ENCODE results near the gene TRPM2. TPM values are rescaled to one million over a fixed set of nuclear protein-coding genes. Genes with fewer than 3 reads are reported as not detected.

The TRPM2 gene
- total and polyA plus RNA-seq, 2 of the 13 experiments (the other 11 are each of a cell fraction or from before 2014, with no cell fraction given), result 0.07 to 0.20 TPM

GRCh38 chr21:44460441-44460755 is 107.0 kb downstream of the TRPM2 start:
- intact Hi-C loops (cut with micrococcal nuclease; ENCODE audit: unreplicated experiment), result no loop called here
- Histone ChIP-seq H3K9ac (ENCODE audit: insufficient read depth, low read depth, low read length) (no peak overlapping the region), H3K27me3 (ENCODE audit: control insufficient read depth in 1 of 2, insufficient read depth in 2 of 2, low read length in 2 of 2) (no peaks in the 10 kb centered on the region), H3K79me2 (ENCODE audit: insufficient read depth, low read length) (peaks cover 18% of the 10 kb centered on the region), H3K4me3 (replicated peaks in 1 of 3; ENCODE audit: insufficient read depth in 1 of 3, low read depth in 2 of 3, low read length in 3 of 3) (no peak overlapping the region), H3K4me1 (ENCODE audit: insufficient read depth, low read length) (peaks cover 65% of the 10 kb centered on the region), H4K20me1 (ENCODE audit: insufficient read depth, low read length) (no peaks in the 10 kb centered on the region), H3K4me2 (ENCODE audit: low read depth, low read length) (no peak overlapping the region), H3K36me3 (replicated peaks in 1 of 2; ENCODE audit: control insufficient read depth in 1 of 2, insufficient read depth in 2 of 2, low read length in 2 of 2) (no peaks in the 10 kb centered on the region; a peak in 2 of 5 replicates), H2AFZ (ENCODE audit: low read length) (no peak overlapping the region), H3K9me3 (ENCODE audit: low read length) (no peaks in the 10 kb centered on the region), H3K27ac (ENCODE audit: extremely low read length, insufficient read depth, low read length) (no peak overlapping the region)
- whole genome bisulfite sequencing (ENCODE audit: low lambda C conversion rate), result 98% methylated on average over 5 of the region's 8 CpGs
- in situ Hi-C loops (cut with HindIII; ENCODE audit: extremely low pct_ligation_motif_present, low pct_unique_long_range_greater_than_20kb), result no loop called here
- DNase-seq (ENCODE audit: low spot score) (no peak), FAIRE-seq (no peak), ATAC-seq (no peak)
- 0 out of 2 replicates have a peak, but pooled peaks have one; percentile 14 for TF ChIP-seq ARID4A (CRISPR knock-in tag; IDR thresholded peaks at IDR 0.05; ENCODE audit: borderline replicate concordance)
- no peak for TF ChIP-seq HIC2 (CRISPR knock-in tag; IDR thresholded peaks at IDR 0.05; ENCODE audit: low read depth)
- no peak for TF ChIP-seq NONO (IDR thresholded peaks at IDR 0.05)
- 0 out of 2 replicates have a peak, but pooled peaks have one; percentile 26 for TF ChIP-seq NONO (CRISPR knock-in tag; conservative IDR thresholded peaks at IDR 0.05)
- no TSS peak for BruUV-seq (replicated peaks)
- ChIA-PET CTCF (ENCODE audit: low intra/inter-chr PET ratio, low total read pairs) (no interaction called here), POLR2A (interaction anchor here (2.0 kb wide), 1 partner anchor 22 kb away, joined by 13 read pairs; no protein-coding TSS in a partner anchor)

Data from HepG2 (cell line).